Embryonic facial prominence (tissue), 1 donor: Measurements from ENCODE around the gene RHOF.

Source experiments
- DNase-seq: peaks from one replicate; pipeline ENCODE4 v3.0.0-alpha.2; 2016; ENCODE audit errors: extremely low spot score

Gene RHOF

GRCh38 chr12:121819212-121819949 lies 25.9 kb upstream of the RHOF start:
- no peak for DNase-seq

DNA sequence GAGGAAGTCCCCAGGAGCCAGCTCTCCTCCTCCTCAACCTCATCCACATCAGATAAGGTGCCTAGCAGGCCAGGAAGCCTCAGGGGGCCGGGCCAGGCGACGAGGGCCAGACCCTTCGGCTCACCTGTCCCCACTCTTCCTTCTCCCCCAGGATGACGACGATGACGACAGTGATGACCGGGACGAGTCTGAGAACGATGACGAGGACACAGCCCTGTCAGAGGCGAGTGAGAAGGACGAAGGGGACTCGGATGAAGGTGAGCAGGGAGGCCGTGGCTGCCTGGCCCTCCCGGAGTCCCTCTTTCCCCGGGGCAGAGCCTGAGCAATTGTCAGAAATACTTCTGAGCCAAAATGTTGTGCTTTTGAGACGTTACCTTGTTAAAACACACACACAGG lies 24.2 kb upstream of the RHOF start:
- no peak for DNase-seq

GRCh38 chr12:121816925-121817647 lies 23.6 kb upstream of the RHOF start:
- no peak for DNase-seq

- no peak for DNase-seq
Observed at GRCh38 chr12:121815263-121815662, 21.8 kb upstream of the RHOF start.

GRCh38 chr12:121814429-121815119 lies 21.1 kb upstream of the RHOF start:
- DNase-seq = no peak

GRCh38 chr12:121813951-121814350 lies 20.5 kb upstream of the RHOF start:
- no peak for DNase-seq

- DNase-seq = no peak
Observed at GRCh38 chr12:121812921-121813896, 19.7 kb upstream of the RHOF start.

GRCh38 chr12:121812320-121812871 lies 18.9 kb upstream of the RHOF start:
- no peak for DNase-seq

- no peak for DNase-seq
Observed at GRCh38 chr12:121811434-121812319, 18.2 kb upstream of the RHOF start.

DNA sequence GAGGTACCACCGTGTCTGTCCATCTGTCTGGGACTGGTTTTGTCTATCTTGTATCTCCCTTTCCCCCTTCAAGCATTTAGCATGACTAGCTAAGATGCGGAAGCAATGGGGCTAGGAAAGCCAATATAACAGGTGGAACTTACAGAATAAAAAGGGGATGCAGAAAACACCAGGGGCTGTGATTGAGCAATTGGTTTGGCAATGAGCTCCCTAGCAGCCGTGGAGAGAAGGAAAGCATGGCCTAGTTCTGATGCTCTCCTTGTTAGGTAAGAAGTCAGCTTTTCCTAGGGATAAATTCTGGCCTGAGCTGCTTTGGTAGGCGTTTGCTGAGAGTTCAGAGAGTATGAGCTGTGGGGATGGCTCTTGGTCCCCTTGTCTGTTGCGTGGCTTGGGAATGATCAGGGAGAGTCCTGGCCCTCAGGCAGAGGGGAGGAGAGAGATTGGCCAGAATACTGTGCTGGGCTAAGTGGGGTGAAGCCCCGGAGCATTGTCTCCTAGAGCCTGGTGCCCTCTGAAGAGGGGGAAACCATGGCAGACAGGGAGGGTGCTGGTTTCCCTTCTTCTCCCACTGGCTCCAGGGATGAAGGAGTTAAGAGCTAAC lies 17.4 kb upstream of the RHOF start:
- no peak for DNase-seq

GRCh38 chr12:121810234-121810817 lies 16.8 kb upstream of the RHOF start:
- DNase-seq = no peak

DNA sequence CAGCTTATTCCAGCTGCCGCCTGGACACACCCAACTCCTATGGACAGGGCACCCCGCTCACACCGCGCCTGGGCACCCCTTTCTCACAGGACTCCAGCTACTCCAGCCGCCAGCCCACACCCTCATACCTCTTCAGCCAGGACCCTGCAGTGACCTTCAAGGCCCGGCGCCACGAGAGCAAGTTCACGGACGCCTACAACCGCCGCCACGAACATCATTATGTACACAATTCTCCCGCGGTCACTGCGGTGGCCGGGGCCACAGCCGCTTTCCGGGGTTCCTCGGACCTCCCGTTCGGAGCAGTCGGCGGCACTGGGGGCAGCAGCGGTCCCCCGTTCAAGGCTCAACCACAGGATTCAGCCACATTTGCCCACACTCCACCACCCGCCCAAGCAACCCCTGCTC lies 16.2 kb upstream of the RHOF start:
- no peak for DNase-seq

GRCh38 chr12:121808623-121809022 lies 15.1 kb upstream of the RHOF start:
- no peak for DNase-seq

GRCh38 chr12:121807642-121808347 lies 14.3 kb upstream of the RHOF start:
- DNase-seq = no peak

- DNase-seq = no peak
Observed at GRCh38 chr12:121806546-121807423, 13.3 kb upstream of the RHOF start.

- DNase-seq = no peak
Observed at GRCh38 chr12:121806009-121806545, 12.6 kb upstream of the RHOF start.

DNA sequence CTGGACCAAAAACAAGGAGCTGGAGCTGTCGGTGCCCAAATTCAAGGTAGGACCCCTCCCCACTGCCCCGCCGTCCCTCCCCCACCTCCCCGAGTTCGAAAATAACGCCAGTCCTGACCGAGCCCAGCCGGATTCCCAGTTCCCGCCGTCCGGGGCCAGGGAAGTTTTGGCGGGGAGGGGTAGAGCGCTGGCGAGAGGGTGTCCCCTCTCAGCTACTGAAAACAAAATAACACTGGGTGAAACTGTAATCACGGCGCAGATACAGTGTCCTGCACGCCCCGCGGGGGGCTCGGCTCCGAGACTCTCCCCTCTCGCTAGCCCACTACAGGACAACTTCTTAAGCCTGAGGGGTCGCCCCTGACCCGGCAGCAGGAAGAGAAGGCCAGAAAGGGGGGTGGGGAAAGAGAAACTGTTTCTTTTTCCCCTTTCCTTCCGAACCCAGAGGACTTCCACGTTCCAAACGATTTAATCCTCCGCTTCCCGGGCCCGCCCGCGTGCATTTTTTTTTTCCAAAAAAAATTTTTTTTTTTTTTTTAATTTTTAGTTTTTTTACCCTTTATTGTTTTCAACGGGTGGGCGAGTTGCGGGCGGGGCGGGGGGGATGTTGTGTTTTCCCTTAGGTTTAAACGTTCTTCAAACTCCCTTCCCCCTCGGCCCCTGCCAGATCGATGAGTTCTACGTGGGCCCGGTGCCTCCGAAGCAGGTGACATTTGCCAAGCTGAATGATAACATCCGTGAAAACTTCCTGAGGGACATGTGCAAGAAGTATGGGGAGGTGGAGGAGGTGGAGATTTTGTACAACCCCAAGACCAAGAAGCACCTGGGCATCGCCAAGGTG lies 11.9 kb upstream of the RHOF start:
- no peak for DNase-seq
